Putamen (tissue), 1 donor: ENCODE measurements around the gene HMG20A.
"Not testable (repeated sequence)": the region's sequence is repeated elsewhere in the genome, so short reads cannot be mapped to it uniquely, and the experiment has no call there.

Source experiments
- DNase-seq: peaks from one replicate; pipeline ENCODE4 v3.0.0-alpha.2; 2016; ENCODE audit warnings: low spot score

Gene HMG20A

DNA sequence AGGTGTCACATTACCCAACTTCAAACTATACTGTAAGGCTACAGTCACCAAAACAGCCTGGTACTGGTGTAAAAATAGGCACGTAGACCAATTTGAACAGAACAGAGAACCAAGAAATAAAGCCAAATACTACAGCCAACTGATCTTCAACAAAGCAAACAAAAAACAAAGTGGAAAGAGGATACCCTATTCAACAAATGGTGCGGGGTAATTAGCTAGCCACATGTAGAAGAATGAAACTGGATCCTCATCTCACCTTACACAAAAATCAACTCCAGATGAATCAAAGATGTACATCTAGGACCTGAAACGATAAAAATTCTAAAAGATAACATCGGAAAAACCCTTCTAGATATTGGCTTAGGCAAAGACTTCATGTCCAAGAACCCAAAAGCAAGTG lies 13.8 kb upstream of the HMG20A start:
- no peak for DNase-seq

DNA sequence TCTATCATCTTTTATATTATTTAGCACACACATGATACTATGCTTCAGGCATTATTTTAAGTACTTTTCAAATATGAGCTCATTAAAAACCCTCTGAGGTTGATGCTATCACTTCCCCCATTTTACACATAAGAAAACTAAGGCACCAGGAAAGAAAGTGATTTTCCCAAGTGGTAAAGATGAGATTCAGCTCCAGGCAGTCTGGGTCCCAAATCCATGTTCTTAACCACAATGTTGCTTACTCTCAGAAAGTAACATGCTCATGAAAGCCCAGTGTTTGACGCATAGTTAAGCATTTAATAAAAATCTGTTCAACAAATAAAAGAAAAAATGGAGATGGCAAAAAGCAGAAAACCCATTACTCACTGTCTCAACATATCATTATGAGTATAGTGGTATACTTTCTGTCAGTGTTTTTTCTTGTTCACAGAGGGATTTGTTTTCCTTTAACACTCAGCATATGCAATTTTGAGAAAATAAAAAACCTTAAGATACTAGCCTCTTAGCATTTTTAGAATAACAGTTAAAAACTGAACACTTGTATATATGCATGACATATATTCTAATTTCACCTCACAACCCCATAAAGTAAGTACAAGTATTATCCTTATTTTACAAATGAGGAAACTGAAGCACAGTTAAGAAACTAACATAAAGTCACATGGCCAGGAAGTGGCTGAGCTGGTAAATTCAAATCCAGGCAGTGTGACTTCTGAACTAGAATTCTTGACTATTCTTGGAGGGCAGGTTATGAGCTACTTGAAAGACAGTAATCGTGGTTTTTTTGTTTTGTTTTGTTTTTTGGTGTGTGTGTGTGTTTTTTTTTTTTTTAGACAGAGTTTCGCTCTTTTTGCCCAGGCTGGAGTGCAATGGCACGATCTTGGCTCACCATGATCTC lies 11.2 kb upstream of the HMG20A start:
- peak; percentile 17 for DNase-seq

DNA sequence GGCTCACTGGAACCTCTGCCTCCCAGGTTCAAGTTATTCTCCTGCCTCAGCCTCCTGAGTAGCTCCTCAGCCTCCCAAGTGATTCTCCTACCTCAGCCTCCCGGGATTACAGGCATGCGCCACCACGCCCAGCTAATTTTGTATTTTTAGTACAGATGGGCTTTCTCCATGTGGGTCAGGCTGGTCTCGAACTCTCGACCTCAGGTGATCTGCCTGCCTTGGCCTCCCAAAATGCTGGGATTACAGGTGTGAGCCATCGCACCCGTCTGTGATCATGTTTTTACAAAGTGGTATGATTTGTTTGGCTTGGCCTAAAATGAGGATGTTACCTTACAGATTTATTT lies 10.6 kb upstream of the HMG20A start:
- DNase-seq = not testable (repeated sequence)

DNA sequence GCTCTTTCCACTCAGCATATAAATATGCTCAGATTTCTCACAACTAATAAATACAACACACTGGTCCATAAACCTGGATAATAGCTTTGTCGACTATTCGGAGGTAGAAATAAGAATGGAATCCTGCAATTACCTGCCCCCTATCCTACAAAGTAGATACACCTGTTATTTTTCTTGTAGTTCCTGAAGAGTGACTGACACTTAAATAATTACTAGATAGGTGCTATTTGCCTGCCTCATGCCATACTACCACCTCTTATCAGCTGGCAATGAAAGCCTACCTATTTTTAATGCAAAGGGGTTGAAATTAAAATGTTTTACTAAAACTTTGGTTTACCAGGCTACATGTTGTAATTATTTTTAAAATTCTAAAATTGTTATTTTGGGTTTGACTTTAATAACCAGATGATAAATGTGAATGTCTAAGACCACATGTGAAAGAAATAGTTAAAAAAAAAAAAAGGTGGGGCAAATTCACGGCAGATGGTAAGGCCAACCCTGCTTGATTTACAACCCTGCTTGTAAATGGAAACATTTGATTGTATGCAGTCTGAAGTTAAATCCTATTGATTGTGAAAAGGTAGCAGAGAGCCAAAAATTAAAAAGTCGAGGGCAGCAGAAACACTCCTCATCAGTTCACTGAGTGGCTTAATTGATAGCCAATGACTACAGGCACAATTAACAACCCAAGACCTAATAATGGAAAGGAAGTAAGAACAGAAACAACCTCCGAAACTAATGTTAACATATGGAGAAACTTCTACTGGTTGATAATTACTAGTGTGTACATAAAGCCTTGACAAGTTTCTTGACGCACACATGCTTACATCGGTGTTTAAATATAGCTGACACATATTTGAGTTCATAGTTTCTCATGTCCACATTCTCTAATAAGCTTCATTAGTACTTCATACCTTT lies 9.7 kb upstream of the HMG20A start:
- DNase-seq = no peak

DNA sequence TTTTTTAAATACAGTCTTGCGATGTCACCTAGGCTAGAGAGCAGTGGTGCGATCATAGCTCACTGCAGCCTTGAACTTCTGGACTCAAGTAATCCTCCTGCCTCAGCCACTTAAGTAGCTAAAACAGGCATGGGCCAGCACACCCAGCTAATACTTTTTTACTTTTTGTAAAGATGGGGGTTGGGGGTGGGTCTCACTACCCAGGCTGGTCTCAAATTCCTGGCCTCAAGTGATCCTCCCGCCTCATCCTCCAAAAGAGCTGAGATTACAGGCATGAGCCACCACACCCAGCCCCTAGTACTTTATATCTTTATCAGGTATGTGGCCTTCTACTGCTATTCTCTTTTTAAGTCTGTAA lies 9.1 kb upstream of the HMG20A start:
- DNase-seq = no peak

DNA sequence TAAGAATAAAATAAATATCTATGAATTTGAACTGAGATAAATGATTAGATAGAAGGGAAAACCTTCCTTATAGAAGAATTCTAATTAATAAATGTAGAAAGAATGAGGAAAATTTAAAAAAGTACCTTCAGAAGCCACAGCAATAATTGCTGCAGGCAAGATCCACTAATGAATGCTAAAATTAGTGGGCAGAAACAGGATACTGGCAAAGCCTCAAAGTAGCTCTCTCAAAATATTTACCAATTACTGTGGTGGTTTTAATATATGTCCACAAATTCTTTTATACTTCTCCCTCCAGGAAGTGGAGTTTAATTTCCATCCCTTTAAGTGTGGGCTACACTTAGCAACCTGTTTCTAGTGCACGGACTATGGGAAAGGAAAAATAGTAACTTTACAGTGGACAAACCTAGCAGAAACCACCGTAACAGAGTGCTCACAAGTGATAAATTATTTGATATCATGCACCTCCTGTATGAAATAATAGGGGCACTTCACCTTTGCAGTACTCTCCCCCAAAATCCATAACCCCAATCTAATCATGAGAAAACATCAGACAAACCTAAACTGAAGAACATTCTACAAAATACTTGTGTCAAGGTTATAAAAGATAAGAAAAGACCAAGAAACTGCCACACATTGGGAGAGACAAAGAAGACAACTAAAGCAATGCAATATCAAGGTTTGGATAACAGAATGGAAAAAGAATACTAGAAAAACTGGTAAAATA lies 7.6 kb upstream of the HMG20A start:
- DNase-seq = no peak

DNA sequence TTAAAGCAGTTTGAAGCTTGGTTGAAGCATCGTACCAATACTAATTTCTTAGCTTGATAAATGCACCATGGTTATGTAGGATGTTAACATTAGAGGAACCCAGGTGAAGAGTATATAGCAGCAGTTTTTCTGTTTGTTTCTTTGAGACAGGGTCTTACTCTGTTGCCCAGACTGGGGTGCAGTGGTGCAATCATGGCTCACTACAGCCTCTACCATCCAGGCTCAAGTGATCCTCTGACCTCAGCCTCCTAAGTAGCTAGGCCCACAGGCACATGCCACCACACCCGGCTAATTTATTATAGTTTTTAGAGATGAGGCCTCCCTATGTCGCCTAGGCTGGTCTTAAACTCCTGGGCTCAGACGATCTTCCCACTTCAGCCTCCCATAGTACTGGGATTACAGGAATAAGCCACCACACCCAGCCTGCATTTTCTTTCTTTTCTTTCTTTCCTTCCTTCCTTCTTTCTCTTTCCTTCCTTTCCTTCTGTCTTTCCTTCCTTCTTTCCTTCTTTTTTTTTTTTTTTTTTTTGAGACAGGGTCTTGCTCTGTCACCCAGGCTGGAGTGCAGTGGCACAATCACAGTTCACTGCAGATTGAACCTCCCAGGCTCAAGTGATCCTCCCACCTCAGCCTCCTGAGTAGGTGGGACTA lies 6.9 kb upstream of the HMG20A start:
- no peak for DNase-seq

DNA sequence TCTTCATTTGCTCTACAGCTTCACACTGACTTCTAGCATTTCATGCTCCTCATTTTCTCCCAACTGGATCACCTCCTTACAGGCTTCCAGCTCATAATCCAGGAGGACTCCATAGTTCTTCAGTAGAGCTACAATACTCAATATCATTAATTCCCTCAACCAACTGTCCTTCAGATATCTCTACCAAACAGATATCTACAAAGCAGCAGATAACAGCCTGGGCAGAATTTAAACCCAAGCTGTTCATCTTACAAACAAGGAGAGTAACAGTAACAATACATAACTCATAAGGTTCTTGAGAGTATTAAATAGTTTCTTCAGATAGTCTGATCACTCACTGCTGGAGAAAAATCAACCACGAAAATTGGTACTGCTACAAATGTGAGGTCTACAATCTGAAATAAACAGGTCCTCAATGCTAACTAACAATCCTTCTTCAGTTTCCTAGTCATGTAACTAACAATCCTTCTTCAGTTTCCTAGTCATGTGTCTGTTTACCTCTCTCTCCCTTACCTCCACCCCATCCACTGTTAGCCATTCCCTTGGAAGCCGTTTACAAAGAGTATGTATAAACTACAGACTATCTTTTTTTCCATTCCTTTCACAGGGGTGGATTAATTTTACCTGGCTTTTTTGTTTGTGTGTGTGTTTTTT lies 5.8 kb upstream of the HMG20A start:
- DNase-seq = no peak

DNA sequence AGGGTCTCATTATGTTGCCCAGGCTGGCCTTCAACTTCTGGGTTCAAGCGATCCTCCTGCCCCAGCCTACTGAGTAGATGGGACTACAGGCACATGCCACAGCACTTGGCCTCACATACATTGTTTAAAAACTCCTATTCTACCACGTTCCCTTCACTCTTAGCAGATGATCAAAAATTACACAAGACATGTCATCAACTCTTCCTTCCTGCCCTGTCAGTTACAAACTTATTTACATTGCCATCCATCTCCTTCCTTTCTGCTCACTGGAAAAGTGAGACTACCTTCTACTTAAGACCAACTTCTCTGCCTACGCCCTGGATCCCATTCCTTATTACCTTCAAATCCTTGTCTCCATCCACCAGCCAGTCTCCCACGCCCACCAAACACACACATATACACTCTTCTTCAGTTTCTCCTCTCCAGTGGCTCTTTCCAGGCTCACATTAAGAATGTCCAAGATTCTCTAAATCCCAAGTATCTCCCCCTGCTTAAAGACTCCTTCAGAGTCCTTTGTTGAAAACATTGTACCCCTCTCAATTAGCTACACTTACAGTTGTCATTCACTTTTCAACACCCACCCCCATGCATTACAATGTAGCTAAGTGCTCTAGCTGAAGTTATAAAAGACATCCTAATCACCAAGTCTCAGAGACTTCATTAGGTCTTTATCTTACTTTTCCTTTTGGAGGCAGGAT lies 5.1 kb upstream of the HMG20A start:
- DNase-seq = no peak

DNA sequence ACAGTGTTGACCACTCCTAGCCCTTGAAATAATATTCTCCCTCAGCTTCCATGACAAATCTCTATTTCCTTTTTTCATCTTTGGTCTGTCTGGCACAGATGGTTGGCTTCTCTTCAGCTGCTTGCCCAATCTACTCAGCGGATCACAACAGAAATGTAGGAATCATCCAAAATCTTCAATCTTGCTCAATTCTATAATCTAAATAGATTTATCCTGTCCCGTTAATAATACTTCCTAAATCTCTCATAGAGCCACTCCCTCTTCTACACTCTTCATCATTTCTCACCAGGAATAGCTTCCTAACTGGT lies 4.6 kb upstream of the HMG20A start:
- DNase-seq = no peak

DNA sequence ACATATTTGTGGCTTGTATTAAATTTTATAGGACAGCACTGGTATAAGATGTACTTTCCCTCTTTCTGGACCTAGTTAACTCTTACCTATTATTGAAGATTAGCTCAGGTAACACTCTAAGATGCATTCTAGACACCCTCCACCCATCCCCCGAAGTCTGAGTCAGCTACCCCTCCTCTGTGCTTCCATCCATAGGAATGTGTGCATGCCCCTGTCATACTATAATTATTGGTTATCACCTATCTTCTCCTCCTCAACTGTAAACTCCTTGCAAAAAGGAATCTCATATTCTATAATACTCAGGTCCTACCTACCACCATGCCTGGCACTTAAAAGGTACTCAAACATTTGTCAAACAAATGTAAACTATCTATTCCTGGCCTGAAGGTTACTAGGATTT lies 3.7 kb upstream of the HMG20A start:
- no peak for DNase-seq

DNA sequence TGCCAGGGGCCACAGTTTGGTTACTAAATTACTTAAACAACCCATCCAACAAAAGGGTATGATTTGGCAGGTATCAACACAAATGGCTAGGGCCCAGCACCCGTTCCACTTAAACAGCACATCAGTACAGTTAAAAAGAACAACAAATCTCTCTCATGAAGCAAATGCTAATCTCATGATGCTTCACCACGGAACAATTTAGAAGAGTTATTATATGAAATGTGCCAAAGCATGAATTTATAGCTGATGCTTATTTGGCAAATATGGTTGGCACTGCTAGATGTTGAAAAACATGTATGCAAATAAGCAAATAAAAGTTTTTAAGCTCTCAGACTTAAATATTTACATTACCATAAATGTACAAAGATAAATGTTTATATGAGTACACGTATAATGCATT lies 3.1 kb upstream of the HMG20A start:
- no peak for DNase-seq

DNA sequence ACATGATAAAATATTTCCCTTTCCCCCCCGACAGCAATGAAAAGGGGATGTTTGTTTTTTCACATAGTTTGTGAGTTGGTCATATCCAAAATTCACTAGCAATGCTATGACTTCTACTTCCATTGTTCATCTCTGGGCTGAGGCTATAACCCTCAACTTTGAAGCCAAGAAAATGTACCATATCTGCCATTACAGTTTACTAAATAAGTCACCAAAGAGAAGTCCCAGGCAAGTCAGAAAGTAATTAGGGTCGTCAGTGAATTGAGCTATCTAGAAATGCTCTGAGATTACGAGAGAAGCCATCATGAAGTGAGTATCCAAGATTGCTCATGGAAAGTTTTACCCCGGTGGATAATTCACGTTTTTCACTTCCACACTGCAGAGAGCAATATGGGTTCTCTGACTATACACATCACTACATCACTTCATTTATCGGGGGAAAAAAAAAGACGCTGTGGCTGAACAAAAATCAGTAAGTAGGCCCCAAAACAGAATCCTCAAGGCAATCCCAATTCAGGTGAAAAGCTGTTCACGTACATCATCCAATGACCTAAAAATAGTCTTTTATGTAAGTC lies 2.2 kb upstream of the HMG20A start:
- DNase-seq = no peak

DNA sequence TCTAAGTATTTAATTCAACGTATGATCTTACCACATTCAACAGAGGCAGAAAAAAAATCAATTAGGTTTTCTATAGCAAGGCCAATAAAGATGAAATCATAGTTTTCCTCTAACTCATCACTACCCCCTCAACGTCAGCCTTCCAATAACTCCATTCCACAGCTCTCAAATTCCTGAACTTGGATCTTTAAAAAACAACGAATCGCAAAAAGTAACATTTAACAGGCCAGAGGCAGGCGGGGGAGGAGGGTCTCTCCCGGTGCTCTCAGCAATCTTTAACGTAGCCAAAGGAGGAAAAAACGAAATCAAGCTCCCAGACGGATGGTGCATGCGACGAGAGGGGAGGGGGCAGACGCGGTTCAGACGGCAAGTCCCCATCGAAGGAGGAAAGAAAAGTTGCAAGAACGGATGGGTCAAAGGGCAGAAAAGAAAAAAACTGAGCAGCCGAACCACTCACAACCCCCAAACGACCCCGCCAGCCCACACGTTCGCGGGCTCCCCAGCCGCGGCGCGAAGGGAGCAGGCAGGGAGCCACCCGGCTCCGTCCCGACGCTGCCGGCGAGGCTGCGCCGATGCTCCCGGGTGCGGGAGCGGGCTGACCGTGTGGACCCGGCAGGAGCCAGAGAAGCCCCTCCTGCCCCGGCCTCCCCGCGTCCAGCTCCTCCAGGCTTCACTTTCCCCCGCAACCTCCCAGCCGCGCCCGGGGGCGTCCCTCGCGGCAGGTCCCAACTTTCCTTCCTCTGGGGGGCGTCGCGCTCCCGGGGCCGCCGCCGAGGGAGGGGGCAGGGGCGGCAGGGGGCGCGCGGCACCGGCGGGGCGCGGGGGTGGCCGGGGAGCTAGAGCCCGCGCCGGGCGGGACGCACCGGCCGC lies 1.5 kb upstream of the HMG20A start:
- peak; percentile 50 for DNase-seq

DNA sequence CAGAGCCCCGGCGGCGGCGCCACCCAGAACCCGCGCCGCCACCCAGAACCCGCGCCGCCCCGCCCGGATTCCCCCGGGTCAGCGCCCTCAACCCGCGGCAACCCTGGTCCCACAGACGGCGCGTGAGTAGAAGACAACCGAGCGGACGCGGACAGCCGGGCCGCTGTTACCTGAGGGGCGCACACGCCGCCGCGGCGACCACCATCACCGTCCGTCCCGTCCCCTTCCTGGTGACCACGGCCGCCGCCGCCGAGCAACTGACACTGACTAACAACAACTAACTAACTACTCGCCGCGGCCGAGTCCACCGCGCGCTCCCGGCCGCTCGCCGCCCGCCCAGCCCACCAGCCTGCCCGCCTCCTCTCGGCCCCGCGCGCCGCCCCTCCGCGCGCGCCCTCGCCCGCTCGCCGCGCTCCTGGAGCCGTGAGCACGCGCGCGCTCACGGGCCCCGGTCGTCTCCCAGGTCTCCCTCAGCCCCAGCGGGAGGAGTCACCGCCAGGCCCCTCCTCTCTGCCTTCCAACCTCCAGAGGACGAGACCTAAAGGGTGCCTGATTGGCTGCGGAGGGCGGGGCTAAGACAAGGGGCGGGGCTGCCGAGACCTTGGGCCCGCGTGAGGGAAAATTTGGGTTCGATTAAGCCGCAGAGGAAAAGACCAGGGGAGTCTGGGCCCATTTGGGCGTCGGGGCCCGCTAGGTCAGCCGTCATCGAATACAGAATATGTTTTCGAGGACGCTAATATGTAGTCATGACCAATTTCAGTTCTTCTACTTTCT lies 665 bp upstream of the HMG20A start, which contains the start of gene PEAK1:
Gene PEAK1, minus strand, starts transcription at position 269 of the 774 bp plus-strand sequence. CDS start 238,178 bp downstream, outside the sequence.
- DNase-seq = peak; percentile 99

DNA sequence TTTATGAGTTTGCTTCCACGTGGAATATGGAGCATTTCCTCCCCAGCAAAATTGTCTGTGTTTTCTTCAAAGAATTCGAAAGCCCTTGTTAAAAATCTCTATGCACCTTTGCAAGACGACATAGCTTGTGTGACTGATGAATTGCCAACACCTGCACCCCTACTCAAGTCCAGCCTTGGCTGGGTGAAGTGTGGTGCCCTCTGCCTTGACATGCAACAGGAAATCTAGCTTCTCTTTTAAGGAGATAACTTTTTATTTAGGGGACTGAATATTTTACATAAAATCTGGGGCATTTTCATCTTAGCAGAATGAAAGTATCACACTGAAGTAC lies 647 bp downstream of the HMG20A start:
- no peak for DNase-seq

DNA sequence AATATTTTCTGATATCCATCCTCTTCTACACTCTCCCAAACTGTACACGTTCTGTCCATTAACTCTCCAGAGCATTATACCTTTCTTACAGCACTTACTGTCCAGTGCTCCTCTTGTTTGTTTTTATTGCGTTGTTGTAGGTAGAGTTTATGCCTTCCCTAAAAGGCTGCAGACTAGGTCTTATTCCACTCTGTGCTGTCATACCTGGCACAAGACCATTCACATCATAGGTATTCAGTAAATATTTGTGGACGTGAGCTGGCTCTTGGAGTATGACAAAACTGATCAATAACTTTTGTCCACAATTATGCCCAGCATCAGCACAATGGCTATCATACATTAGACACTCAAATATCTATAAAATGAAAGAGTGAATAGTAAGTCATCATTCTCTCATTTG lies 4.4 kb downstream of the HMG20A start:
- no peak for DNase-seq

DNA sequence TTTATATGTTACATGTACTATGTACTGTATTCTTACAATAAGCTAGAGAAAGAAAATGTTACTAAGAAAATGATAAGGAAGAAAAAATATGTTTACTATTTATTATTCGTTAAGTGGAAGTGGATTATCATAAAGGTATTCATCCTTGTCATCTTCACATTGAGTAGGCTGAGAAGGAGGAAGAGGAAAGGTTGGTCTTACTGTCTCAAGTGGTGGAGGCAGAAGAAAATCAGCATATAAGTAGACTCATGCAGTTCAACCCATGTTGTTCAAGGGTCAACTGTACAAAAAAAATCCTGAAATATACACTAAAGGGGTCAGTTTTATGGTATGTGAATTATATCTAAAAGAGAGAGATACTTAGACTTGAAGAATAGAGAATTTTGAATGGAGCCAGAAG lies 5.7 kb downstream of the HMG20A start:
- DNase-seq = no peak

DNA sequence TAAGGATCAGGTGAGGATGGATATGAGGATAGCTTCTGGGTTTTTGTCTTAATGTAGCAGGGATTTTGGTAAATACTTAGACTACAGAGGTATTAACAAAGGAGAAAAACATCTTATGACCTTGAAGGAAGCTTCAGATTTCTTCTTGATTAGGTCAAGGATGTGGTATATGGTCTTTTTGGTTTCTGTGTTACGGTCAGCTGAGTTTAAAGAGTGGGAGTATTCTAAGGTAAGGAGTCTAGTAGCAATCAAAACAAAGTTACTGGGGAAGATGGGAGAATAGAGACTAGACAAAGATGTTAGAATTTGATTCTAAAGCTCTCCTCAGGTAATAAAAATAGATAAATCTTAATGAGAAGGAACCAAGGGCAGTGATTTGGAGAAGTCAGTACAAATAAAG lies 6.2 kb downstream of the HMG20A start:
- DNase-seq = no peak
